OCI-LY1 (cell line): ENCODE data around the gene ATOX1.

ENCODE experiments used
- H2AFZ ChIP-seq: fragments of 200-600 bp; sonication (generic), shearing (Covaris generic); 2 replicates; pipeline ENCODE4 v1.6.0; 2014; ENCODE audit warnings: antibody characterized with exemption, mild to moderate bottlenecking, low read length
- H3F3A ChIP-seq: fragments of 200-600 bp; sonication (generic), shearing (Covaris generic); 2 replicates; pipeline ENCODE4 v1.6.0; 2014; ENCODE audit warnings: mild to moderate bottlenecking, antibody characterized with exemption, low read length, moderate library complexity; ENCODE audit not compliant: insufficient read depth
- H3K27ac ChIP-seq: fragments of 200-600 bp; sonication (generic); 2 replicates; pipeline ENCODE4 v1.5.1; 2014; ENCODE audit warnings: low read length, mixed run types, mild to moderate bottlenecking, low read depth; ENCODE audit not compliant: poor library complexity, severe bottlenecking
- H3K27me3 ChIP-seq: fragments of 200-600 bp; sonication (generic); 2 replicates; pipeline ENCODE4 v1.6.0; 2014; ENCODE audit warnings: antibody characterized with exemption, mild to moderate bottlenecking, low read length, moderate library complexity; ENCODE audit not compliant: insufficient read depth
- H3K36me3 ChIP-seq: fragments of 200-600 bp; sonication (generic); 2 replicates; pipeline ENCODE4 v1.6.1; 2014; ENCODE audit warnings: mild to moderate bottlenecking, antibody characterized with exemption, low read length, moderate library complexity, mixed read lengths; ENCODE audit not compliant: insufficient read depth
- H3K4me1 ChIP-seq: fragments of 200-600 bp; sonication (generic); 2 replicates; pipeline ENCODE4 v1.5.1; 2014; ENCODE audit warnings: mild to moderate bottlenecking, low read length, moderate library complexity; ENCODE audit not compliant: insufficient read depth, severe bottlenecking
- H3K4me2 ChIP-seq: fragments of 200-600 bp; sonication (generic), shearing (Covaris generic); 2 replicates; pipeline ENCODE4 v1.6.1; 2014; ENCODE audit warnings: low read length
- H3K4me3 ChIP-seq: fragments of 200-600 bp; sonication (generic); 2 replicates; pipeline ENCODE4 v1.5.1; 2014; ENCODE audit warnings: low read length, low read depth, mild to moderate bottlenecking, mixed read lengths; ENCODE audit not compliant: poor library complexity, severe bottlenecking
- H3K79me2 ChIP-seq: fragments of 200-600 bp; shearing (Covaris generic); 2 replicates; pipeline ENCODE4 v1.6.1; 2016; ENCODE audit warnings: mixed run types, low read length, mixed read lengths; ENCODE audit not compliant: insufficient read depth
- H3K9ac ChIP-seq: fragments of 200-600 bp; sonication (generic), shearing (Covaris generic); 2 replicates; pipeline ENCODE4 v1.6.1; 2014; ENCODE audit warnings: mild to moderate bottlenecking, low read length, mixed read lengths
- H3K9me2 ChIP-seq: fragments of 200-600 bp; sonication (generic), shearing (Covaris generic); 2 replicates; pipeline ENCODE4 v1.6.1; 2014; ENCODE audit warnings: low read depth, mild to moderate bottlenecking, low read length, mixed read lengths
- H3K9me3 ChIP-seq: fragments of 200-600 bp; shearing (Covaris generic); 2 replicates; pipeline ENCODE4 v1.6.1; 2014; ENCODE audit warnings: low read length, mixed read lengths
- H4K20me1 ChIP-seq: fragments of 200-600 bp; sonication (generic), shearing (Covaris generic); 2 replicates; pipeline ENCODE4 v1.6.0; 2016; ENCODE audit warnings: mild to moderate bottlenecking, low read length; ENCODE audit not compliant: insufficient read depth
- EZH2 ChIP-seq: fragments of 200-600 bp; sonication (generic), shearing (Covaris generic); IDR thresholded peaks from 2 replicates; pipeline ENCODE4 v1.8.0; 2017; ENCODE audit warnings: borderline replicate concordance, mixed run types, mild to moderate bottlenecking, antibody characterized with exemption, low read length, moderate library complexity, mixed read lengths
- TF ChIP-seq, protein P1 (sequence below): fragments of 200-600 bp; sonication (generic), shearing (Covaris generic); IDR thresholded peaks from 2 replicates; pipeline ENCODE4 v1.5.1; 2017; ENCODE audit warnings: mild to moderate bottlenecking, antibody characterized with exemption, low read length, moderate library complexity, mixed read lengths

ATOX1 gene

DNA sequence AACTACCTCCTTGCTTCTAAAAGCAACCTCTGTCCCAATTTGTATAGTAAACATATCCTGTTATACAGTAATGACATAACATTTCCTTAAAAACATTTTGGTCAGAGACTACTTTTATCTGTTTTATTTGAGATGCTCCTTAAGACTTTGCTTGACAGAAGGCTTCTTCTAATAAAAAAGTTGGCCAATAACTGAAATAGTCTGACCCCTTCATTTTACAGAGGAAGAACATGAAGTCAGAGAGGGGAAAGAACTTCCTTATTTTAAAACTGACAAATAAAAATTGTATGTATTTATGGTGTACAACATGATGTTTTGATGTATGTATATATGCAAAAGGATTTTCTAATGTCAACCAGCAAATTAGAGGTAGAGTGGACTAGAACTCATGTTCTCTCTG, 35.9 kb downstream of the ATOX1 start:
- H3K4me3 ChIP-seq = no peak overlapping the region
- no peaks in the 10 kb centered on the region for H3K9me3 ChIP-seq
- no peaks in the 10 kb centered on the region for H3K4me1 ChIP-seq
- TF ChIP-seq EZH2 = no peak
- peaks cover 4% of the 10 kb centered on the region; the same call in 1 of the 2 replicates for H3K27me3 ChIP-seq
- H3K9ac ChIP-seq = no peak overlapping the region
- no peaks in the 10 kb centered on the region for H3F3A ChIP-seq
- no peak overlapping the region for H2AFZ ChIP-seq
- H4K20me1 ChIP-seq = no peaks in the 10 kb centered on the region
- no peak overlapping the region for H3K27ac ChIP-seq
- H3K36me3 ChIP-seq = no peaks in the 10 kb centered on the region
- H3K4me2 ChIP-seq = no peak overlapping the region
- no peaks in the 10 kb centered on the region for H3K79me2 ChIP-seq
- H3K9me2 ChIP-seq = no peaks in the 10 kb centered on the region

- H3K4me2 ChIP-seq = no peak overlapping the region
- no peaks in the 10 kb centered on the region for H3F3A ChIP-seq
- H3K4me1 ChIP-seq = no peaks in the 10 kb centered on the region
- peaks cover 7% of the 10 kb centered on the region; the same call in 1 of the 2 replicates for H3K27me3 ChIP-seq
- H3K4me3 ChIP-seq = no peak overlapping the region
- no peaks in the 10 kb centered on the region for H3K9me2 ChIP-seq
- TF ChIP-seq EZH2 = no peak
- TF ChIP-seq, protein P1, sequence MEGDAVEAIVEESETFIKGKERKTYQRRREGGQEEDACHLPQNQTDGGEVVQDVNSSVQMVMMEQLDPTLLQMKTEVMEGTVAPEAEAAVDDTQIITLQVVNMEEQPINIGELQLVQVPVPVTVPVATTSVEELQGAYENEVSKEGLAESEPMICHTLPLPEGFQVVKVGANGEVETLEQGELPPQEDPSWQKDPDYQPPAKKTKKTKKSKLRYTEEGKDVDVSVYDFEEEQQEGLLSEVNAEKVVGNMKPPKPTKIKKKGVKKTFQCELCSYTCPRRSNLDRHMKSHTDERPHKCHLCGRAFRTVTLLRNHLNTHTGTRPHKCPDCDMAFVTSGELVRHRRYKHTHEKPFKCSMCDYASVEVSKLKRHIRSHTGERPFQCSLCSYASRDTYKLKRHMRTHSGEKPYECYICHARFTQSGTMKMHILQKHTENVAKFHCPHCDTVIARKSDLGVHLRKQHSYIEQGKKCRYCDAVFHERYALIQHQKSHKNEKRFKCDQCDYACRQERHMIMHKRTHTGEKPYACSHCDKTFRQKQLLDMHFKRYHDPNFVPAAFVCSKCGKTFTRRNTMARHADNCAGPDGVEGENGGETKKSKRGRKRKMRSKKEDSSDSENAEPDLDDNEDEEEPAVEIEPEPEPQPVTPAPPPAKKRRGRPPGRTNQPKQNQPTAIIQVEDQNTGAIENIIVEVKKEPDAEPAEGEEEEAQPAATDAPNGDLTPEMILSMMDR = no peak
- no peaks in the 10 kb centered on the region for H4K20me1 ChIP-seq
- H3K36me3 ChIP-seq = no peaks in the 10 kb centered on the region
- H3K27ac ChIP-seq = no peak overlapping the region
- H3K9me3 ChIP-seq = no peaks in the 10 kb centered on the region
- no peak overlapping the region for H3K9ac ChIP-seq
- no peaks in the 10 kb centered on the region for H3K79me2 ChIP-seq
- no peak overlapping the region for H2AFZ ChIP-seq
Measured at GRCh38 chr5:151721812-151722391, 36.5 kb downstream of the ATOX1 start.

- Histone ChIP-seq H3K4me1 (no peaks in the 10 kb centered on the region), H3K27me3 (peaks cover 7% of the 10 kb centered on the region; the same call in 1 of the 2 replicates), H3K9me3 (no peaks in the 10 kb centered on the region), H4K20me1 (no peaks in the 10 kb centered on the region), H2AFZ (no peak overlapping the region), H3K27ac (no peak overlapping the region), H3K36me3 (no peaks in the 10 kb centered on the region), H3K9ac (no peak overlapping the region), H3K4me2 (no peak overlapping the region), H3F3A (no peaks in the 10 kb centered on the region), H3K79me2 (no peaks in the 10 kb centered on the region), H3K9me2 (no peaks in the 10 kb centered on the region), H3K4me3 (no peak overlapping the region)
- no peak for TF ChIP-seq EZH2
- TF ChIP-seq, protein P1 = no peak
Measured at GRCh38 chr5:151721087-151721646, 37.3 kb downstream of the ATOX1 start.

GRCh38 chr5:151720215-151720614, 38.2 kb downstream of the ATOX1 start:
- no peaks in the 10 kb centered on the region for H3F3A ChIP-seq
- no peak overlapping the region for H3K9ac ChIP-seq
- no peaks in the 10 kb centered on the region for H4K20me1 ChIP-seq
- H3K9me3 ChIP-seq = no peaks in the 10 kb centered on the region
- H3K27me3 ChIP-seq = peaks cover 7% of the 10 kb centered on the region; the same call in 1 of the 2 replicates
- no peaks in the 10 kb centered on the region for H3K36me3 ChIP-seq
- no peak overlapping the region for H3K27ac ChIP-seq
- H3K4me2 ChIP-seq = no peak overlapping the region
- no peaks in the 10 kb centered on the region for H3K9me2 ChIP-seq
- H2AFZ ChIP-seq = no peak overlapping the region
- H3K4me3 ChIP-seq = no peak overlapping the region
- H3K4me1 ChIP-seq = no peaks in the 10 kb centered on the region
- TF ChIP-seq, protein P1 = no peak
- no peaks in the 10 kb centered on the region for H3K79me2 ChIP-seq
